Heart right ventricle (tissue), 16 donors: ENCODE measurements around the gene C1orf94. TPM values are rescaled to one million over a fixed set of nuclear protein-coding genes. Genes with fewer than 3 reads are reported as not detected.

Experiments used
- ATAC-seq, 8 donors: fragments of 200-7000 bp; cut with Tn5 transposase; one replicate each; pipeline ENCODE4 v1.9.1; 2020; ENCODE audit warnings: mild to moderate bottlenecking in 8 of 8, moderate library complexity in 8 of 8, moderate number of reproducible peaks in 1 of 8
- DNase-seq, 2 donors: peaks; one replicate each; pipeline ENCODE4 v3.0.0-alpha.2; 2020
- H3K27ac ChIP-seq, 10 donors: fragments of 200-600 bp; sonication (generic) in 2 of 10; one replicate each; pipeline versions ENCODE4 v1.5.0 to v1.8.0; 2020 to 2022; ENCODE audit warnings: mild to moderate bottlenecking in 3 of 10
- H3K27me3 ChIP-seq, 7 donors: fragments of 200-600 bp; one replicate each; pipeline ENCODE4 v1.8.0; 2021 to 2022; ENCODE audit warnings: mild to moderate bottlenecking in 2 of 7
- H3K36me3 ChIP-seq, 9 donors: fragments of 200-600 bp; sonication (generic) in 1 of 9; one replicate each; pipeline versions ENCODE4 v1.5.0 to v1.8.0; 2020 to 2022; ENCODE audit warnings: mild to moderate bottlenecking in 2 of 9
- H3K4me1 ChIP-seq, 9 donors: fragments of 200-600 bp; sonication (generic) in 1 of 9; one replicate each; pipeline versions ENCODE4 v1.5.0 to v1.8.0; 2020 to 2022; ENCODE audit warnings: mild to moderate bottlenecking in 4 of 9
- H3K4me3 ChIP-seq, 10 donors: fragments of 200-600 bp; sonication (generic) in 2 of 10; one replicate each; pipeline versions ENCODE4 v1.5.0 to v1.8.0; 2020 to 2022; ENCODE audit warnings: mild to moderate bottlenecking in 7 of 10, moderate library complexity in 2 of 10
- H3K9me3 ChIP-seq, 11 donors: fragments of 200-600 bp in 10 of 11; sonication (generic) in 2 of 11; one replicate each; pipeline versions ENCODE4 v1.5.0 to v1.8.0; 2013 to 2022; ENCODE audit warnings: mild to moderate bottlenecking in 2 of 11, control low read depth in 1 of 11, moderate library complexity in 1 of 11
- CTCF ChIP-seq, 9 donors: fragments of 200-600 bp; sonication (generic) in 2 of 9; IDR thresholded peaks; one replicate each; pipeline versions ENCODE4 v1.5.0 to v1.8.0; 2021 to 2022; ENCODE audit warnings: antibody characterized with exemption in 9 of 9, mild to moderate bottlenecking in 5 of 9, moderate library complexity in 1 of 9
- WGBS, 2 donors: extraction: QIAGEN DNeasy Blood & Tissue Kit; methylation state at CpG; one replicate each; pipeline ENCODE4 v1.1.7; 2013; ENCODE audit warnings: inconsistent platforms in 1 of 2; 5-methylcytosine and 5-hydroxymethylcytosine counted together
- intact Hi-C, 10 donors: fragments of 100-400 bp; cut with DNase I; formaldehyde crosslinking; loops; one replicate each; pipeline versions ENCODE4 v1.11.1 to v1.14.2; 2022
- polyA plus RNA-seq, 2 donors: library from polyadenylated mRNA; stranded (reverse); fragments of 200-250 nt; gene quantifications; one replicate each; pipeline ENCODE4 v1.2.3, GENCODE V29; 2013
- total RNA-seq, 10 donors: library from RNA; stranded (reverse); fragmentation: NEBNext Ultra II Directional in 3 of 10; extraction: Animal tissue kit (Norgen Biotek cat#: 25700) in 3 of 10; gene quantifications; one replicate each; pipeline versions ENCODE4 v1.2.1 to v1.2.4, GENCODE V29; 2021 to 2023
- donor health status: Arrhythmogenic right ventricular cardiomyopathy.
- donor health status: ischemic (EF 13 %, LVEDD 7.1; RV severe dilation, severe dysfunction).
- donor health status: healthy with polysubstance abuse.
- donor health status: DM: no; HTN: yes; CAD: no.
- donor health status: DM: no; HTN: no; CAD: no.
- donor health status: ischemic (EF 25% LVEDD 6.9; RV normal size, moderate dysfunction).
- donor health status: ischemic (EF 25% LVEDD 5.7; RV mildly dilated, moderate dysfunction).
- donor health status: healthy.
- donor health status: DM: yes; HTN: yes; CAD: no.
- donor health status: Ischemic cardiomyopathy.
- donor health status: ischemic (EF 35%, LVEDD 5.7; RV mildly dilated, moderate dysfunction).
- donor health status: nonischemic (EF 11% LVEDD 7.7; RV severe dilation, severe dysfunction).
- donor health status: DM: yes; HTN: yes; CAD: no.
- donor health status: PGD.
- donor health status: ischemic (EF 29% LVEDD 5.4; RV normal size, mild dysfunction).
- donor health status: nonischemic (EF 23%, LVEDD 6.1; RV moderate dilation, normal function).

Gene C1orf94
- total and polyA plus RNA-seq, 12 donors = 0.01 to 0.11 TPM; not detected in 10

GRCh38 chr1:34164771-34165391 is 11.8 kb upstream of the C1orf94 start, which contains the start of gene CSMD2:
Gene CSMD2, minus strand, starts transcription at chr1:34165230. Its CDS starts 133 bp downstream, at chr1:34165097.
- Histone ChIP-seq H3K27ac (no peak within 1 kb of the TSS), H3K36me3 (no peaks in the 10 kb centered on the region), H3K4me1 (peaks cover 5 to 35% (median 23%) of the 10 kb centered on the region in 9 donors), H3K27me3 (peaks cover 7 to 99% (median 88%) of the 10 kb centered on the region in 7 donors), H3K9me3 (no peaks in the 10 kb centered on the region), H3K4me3 (peak within 1 kb of the TSS in 9 of 10 donors; percentile 17 to 51 (median 44))
- no peak for TF ChIP-seq CTCF (IDR thresholded peaks at IDR 0.05)
- DNase-seq = no peak
- 1% methylated on average over 51 to 78 of the region's 78 CpGs for WGBS, 2 donors
- peak in 3 of 8 donors; percentile 21 to 45 (median 23) for ATAC-seq
- intact Hi-C loops = loop anchor here in 6 of 10 donors (5.0 to 10.0 kb wide), 4 partner anchors 428 to 533 kb away; no protein-coding TSS in a partner anchor

- TF ChIP-seq CTCF (IDR thresholded peaks at IDR 0.05) = no peak
- no peaks in the 10 kb centered on the region for H3K36me3 ChIP-seq
- intact Hi-C loops = loop anchor here in 4 of 10 donors (10.0 kb wide), 2 partner anchors 431 to 531 kb away; no protein-coding TSS in a partner anchor
- peak overlapping the region in 9 of 10 donors; percentile 17 to 51 (median 44) for H3K4me3 ChIP-seq
- peaks cover 7 to 99% (median 87%) of the 10 kb centered on the region in 7 donors for H3K27me3 ChIP-seq
- H3K9me3 ChIP-seq = no peaks in the 10 kb centered on the region
- peaks cover 5 to 35% (median 23%) of the 10 kb centered on the region in 9 donors for H3K4me1 ChIP-seq
- ATAC-seq = no peak
- no peak overlapping the region for H3K27ac ChIP-seq
- WGBS, 2 donors = 1 to 2% methylated on average over 13 of the region's 13 CpGs
- DNase-seq = no peak
Observed at GRCh38 chr1:34165422-34165921, 11.2 kb upstream of the C1orf94 start.

GRCh38 chr1:34166191-34166624 is 10.5 kb upstream of the C1orf94 start:
- no peak for DNase-seq
- H3K27me3 ChIP-seq = peaks cover 7 to 98% (median 89%) of the 10 kb centered on the region in 7 donors
- no peak overlapping the region for H3K27ac ChIP-seq
- no peak for ATAC-seq
- H3K4me3 ChIP-seq = peak overlapping the region in 3 of 10 donors; percentile 5 to 20 (median 9)
- H3K4me1 ChIP-seq = peaks cover 5 to 35% (median 23%) of the 10 kb centered on the region in 9 donors
- intact Hi-C loops = loop anchor here in 4 of 10 donors (10.0 kb wide), 2 partner anchors 431 to 531 kb away; no protein-coding TSS in a partner anchor
- no peaks in the 10 kb centered on the region for H3K9me3 ChIP-seq
- no peaks in the 10 kb centered on the region for H3K36me3 ChIP-seq
- no peak for TF ChIP-seq CTCF (IDR thresholded peaks at IDR 0.05)
- WGBS, 2 donors = 2 to 3% methylated on average over 27 of the region's 27 CpGs

- H3K9me3 ChIP-seq = no peaks in the 10 kb centered on the region
- intact Hi-C loops = loop anchor here in 4 of 10 donors (10.0 kb wide), 2 partner anchors 432 to 532 kb away; no protein-coding TSS in a partner anchor
- H3K4me1 ChIP-seq = peaks cover 5 to 35% (median 23%) of the 10 kb centered on the region in 9 donors
- H3K36me3 ChIP-seq = no peaks in the 10 kb centered on the region
- ATAC-seq = no peak
- peak overlapping the region in 2 of 10 donors; percentile 5 to 20 for H3K4me3 ChIP-seq
- TF ChIP-seq CTCF (IDR thresholded peaks at IDR 0.05) = no peak
- peaks cover 7 to 98% (median 85%) of the 10 kb centered on the region in 7 donors for H3K27me3 ChIP-seq
- no peak overlapping the region for H3K27ac ChIP-seq
- 4% methylated on average over 24 of the region's 24 CpGs for whole genome bisulfite sequencing, 2 donors
- DNase-seq = no peak
Observed at GRCh38 chr1:34166625-34167361, 9.9 kb upstream of the C1orf94 start.
